ENCODE data around the gene KAZN.

KAZN gene

GRCh38 chr1:14928412-14928811 is 329.9 kb downstream of the KAZN start:
- no peak overlapping the region for H3K4me3 ChIP-seq (ENCODE audit: low read depth, low read length)

GRCh38 chr1:14928886-14929546 is 330.5 kb downstream of the KAZN start:
- DNase-seq (ENCODE audit: low read depth), result no peak

More at GRCh38 chr1:14928412-14928811, 329.9 kb downstream of the KAZN start:
- DNase-seq (ENCODE audit: low read depth), result no peak

GRCh38 chr1:14929547-14930246 is 331.2 kb downstream of the KAZN start:
- no peak overlapping the region for H3K4me3 ChIP-seq (ENCODE audit: low read depth, low read length)
- no peak for DNase-seq (ENCODE audit: low read depth)

More at GRCh38 chr1:14928886-14929546, 330.5 kb downstream of the KAZN start:
- no peak overlapping the region for H3K4me3 ChIP-seq (ENCODE audit: low read depth, low read length)

GRCh38 chr1:14930247-14930965 is 331.9 kb downstream of the KAZN start:
- H3K4me3 ChIP-seq (ENCODE audit: low read depth, low read length), result no peak overlapping the region
- DNase-seq (ENCODE audit: low read depth), result no peak

GRCh38 chr1:14932034-14932638 is 333.7 kb downstream of the KAZN start:
- no peak overlapping the region for H3K4me3 ChIP-seq (ENCODE audit: low read depth, low read length)
- DNase-seq (ENCODE audit: low read depth), result no peak

- DNase-seq (ENCODE audit: low read depth), result no peak
These were observed 336.4 kb downstream of the KAZN start for GRCh38 chr1:14934867-14935266.

GRCh38 chr1:14936815-14937214 is 338.3 kb downstream of the KAZN start:
- no peak for DNase-seq (ENCODE audit: low read depth)
- H3K4me3 ChIP-seq (ENCODE audit: low read depth, low read length), result no peak overlapping the region

More at GRCh38 chr1:14934867-14935266, 336.4 kb downstream of the KAZN start:
- no peak overlapping the region for H3K4me3 ChIP-seq (ENCODE audit: low read depth, low read length)

GRCh38 chr1:14937288-14937949 is 338.9 kb downstream of the KAZN start:
- no peak overlapping the region for H3K4me3 ChIP-seq (ENCODE audit: low read depth, low read length)
- DNase-seq (ENCODE audit: low read depth), result no peak

GRCh38 chr1:14939527-14940284 is 341.2 kb downstream of the KAZN start:
- DNase-seq (ENCODE audit: low read depth), result peak; percentile 21

GRCh38 chr1:14940285-14940870 is 341.9 kb downstream of the KAZN start:
- DNase-seq (ENCODE audit: low read depth), result no peak

More at GRCh38 chr1:14939527-14940284, 341.2 kb downstream of the KAZN start:
- no peak overlapping the region for H3K4me3 ChIP-seq (ENCODE audit: low read depth, low read length)

GRCh38 chr1:14941864-14942263 is 343.4 kb downstream of the KAZN start:
- DNase-seq (ENCODE audit: low read depth), result no peak
- no peak overlapping the region for H3K4me3 ChIP-seq (ENCODE audit: low read depth, low read length)

More at GRCh38 chr1:14940285-14940870, 341.9 kb downstream of the KAZN start:
- no peak overlapping the region for H3K4me3 ChIP-seq (ENCODE audit: low read depth, low read length)

GRCh38 chr1:14944471-14944985 is 346.0 kb downstream of the KAZN start:
- no peak for DNase-seq (ENCODE audit: low read depth)
- H3K4me3 ChIP-seq (ENCODE audit: low read depth, low read length), result no peak overlapping the region

- H3K4me3 ChIP-seq (ENCODE audit: low read depth, low read length), result peak overlapping the region; percentile 22
- peak; percentile 41 for DNase-seq (ENCODE audit: low read depth)
These were observed 346.9 kb downstream of the KAZN start for GRCh38 chr1:14945132-14946010.

- no peak for DNase-seq (ENCODE audit: low read depth)
- H3K4me3 ChIP-seq (ENCODE audit: low read depth, low read length), result peak overlapping the region; percentile 22
These were observed 347.5 kb downstream of the KAZN start for GRCh38 chr1:14946011-14946359.

GRCh38 chr1:14946684-14947238 is 348.3 kb downstream of the KAZN start:
- peak; percentile 41 for DNase-seq (ENCODE audit: low read depth)
- peak overlapping the region; percentile 24 for H3K4me3 ChIP-seq (ENCODE audit: low read depth, low read length)

- H3K4me3 ChIP-seq (ENCODE audit: low read depth, low read length), result no peak overlapping the region
These were observed 348.9 kb downstream of the KAZN start for GRCh38 chr1:14947421-14947820.

GRCh38 chr1:14948112-14948652 is 349.7 kb downstream of the KAZN start:
- no peak for DNase-seq (ENCODE audit: low read depth)
- no peak overlapping the region for H3K4me3 ChIP-seq (ENCODE audit: low read depth, low read length)

More at GRCh38 chr1:14947421-14947820, 348.9 kb downstream of the KAZN start:
- DNase-seq (ENCODE audit: low read depth), result no peak
